NT2/D1 (cell line): Measurements from ENCODE around the gene NCOA3.

Experiments used
- SUZ12 ChIP-seq: IDR thresholded peaks from 2 replicates; pipeline ENCODE4 v1.6.1; 2011; ENCODE audit not compliant: insufficient read length, insufficient read depth; ENCODE audit errors: extremely low read depth
- YY1 ChIP-seq: IDR thresholded peaks from 2 replicates; pipeline ENCODE4 v1.6.1; 2011; ENCODE audit not compliant: insufficient read length, insufficient read depth

DNA sequence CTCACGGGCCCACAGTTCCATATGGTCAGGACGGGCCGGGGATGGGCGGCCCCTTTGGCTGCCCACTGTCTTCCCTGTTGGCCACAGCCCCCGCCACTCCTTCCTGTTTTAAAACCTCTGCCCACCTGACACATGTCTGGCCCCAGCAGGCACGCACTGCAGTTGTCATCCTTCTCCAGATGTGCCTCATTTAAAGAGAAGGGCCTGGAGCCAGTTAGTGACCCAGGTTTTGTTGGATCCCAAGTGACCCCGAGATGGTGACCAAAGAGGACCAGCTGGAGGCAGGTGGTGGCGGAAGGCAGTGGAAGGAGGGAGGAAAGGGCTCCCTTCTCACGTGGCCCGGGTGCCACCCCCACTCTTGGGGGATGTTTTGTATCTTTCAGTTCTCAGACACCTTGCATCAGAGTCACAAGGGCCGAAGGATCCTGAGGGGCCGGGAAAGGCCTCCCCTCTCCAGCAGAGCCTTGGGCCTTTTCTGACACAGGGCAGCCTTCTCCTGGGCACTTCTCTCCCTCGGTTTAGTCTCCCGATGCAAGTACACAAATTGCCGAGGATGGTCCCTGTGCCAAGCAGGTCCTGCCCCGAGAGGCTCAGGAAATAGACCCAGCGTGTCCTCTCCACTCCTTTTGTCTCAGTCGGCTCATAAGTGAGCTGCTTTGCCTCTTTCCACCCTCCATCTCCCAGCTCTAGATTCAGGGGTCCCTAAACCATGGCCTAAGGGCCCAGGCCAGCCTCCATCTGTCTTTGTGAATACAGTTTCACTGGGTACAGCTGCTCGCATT is 166.0 kb downstream of the NCOA3 start:
- TF ChIP-seq SUZ12 (no peak), YY1 (no peak)
